Activated CD4-positive, alpha-beta memory T cell treated with anti-CD3 and anti-CD28 coated beads, Interleukin-2, amount 10 ng/mL, durations not matched to agents 7 days and 5 days (primary cell): ENCODE data around the gene ZNF618. TPM values are rescaled to one million over a fixed set of nuclear protein-coding genes. Genes with fewer than 3 reads are reported as not detected.
A peak's percentile ranks its signal among the peaks of the same experiment; 100 is the strongest.
"Not testable (repeated sequence)": the region's sequence is repeated elsewhere in the genome, so short reads cannot be mapped to it uniquely, and the experiment has no call there.

ENCODE experiments used
- CTCF ChIA-PET: fragments of 350-600 bp; sonication (Branson Sonifier 250); formaldehyde crosslinking; loops from one replicate; lab custom pipeline; 2021; ENCODE audit warnings: antibody characterized with exemption, inconsistent platforms; lab: Charles Lee
- POLR2A ChIA-PET: fragments of 350-600 bp; sonication (Branson Sonifier 250); formaldehyde crosslinking; loops from one replicate; lab custom pipeline; 2021; ENCODE audit warnings: antibody characterized with exemption; lab: Charles Lee
- DNase-seq: peaks from one replicate; pipeline ENCODE4 v3.0.0-alpha.2; 2020
- H3K27ac Mint-ChIP-seq: one replicate; pipeline ENCODE4 v1.8.0; 2021; ENCODE audit warnings: mild to moderate bottlenecking, mixed read lengths
- H3K27me3 Mint-ChIP-seq: one replicate; pipeline ENCODE4 v1.8.0; 2021; ENCODE audit warnings: mixed read lengths
- H3K36me3 Mint-ChIP-seq: one replicate; pipeline ENCODE4 v1.8.0; 2021; ENCODE audit warnings: low read depth, mixed read lengths
- H3K4me1 Mint-ChIP-seq: one replicate; pipeline ENCODE4 v1.8.0; 2021; ENCODE audit warnings: mixed read lengths
- H3K4me3 Mint-ChIP-seq: one replicate; pipeline ENCODE4 v1.8.0; 2021; ENCODE audit warnings: mild to moderate bottlenecking, mixed read lengths
- H3K9me3 Mint-ChIP-seq: one replicate; pipeline ENCODE4 v1.8.0; 2021; ENCODE audit warnings: mixed read lengths
- total RNA-seq, 2 experiments: library from RNA; stranded (reverse); gene quantifications; one replicate each; pipeline ENCODE4 v1.2.3, GENCODE V29; 2021

Gene ZNF618
- total RNA-seq, 2 experiments from 2014 or later = 0.15 to 0.25 TPM

DNA sequence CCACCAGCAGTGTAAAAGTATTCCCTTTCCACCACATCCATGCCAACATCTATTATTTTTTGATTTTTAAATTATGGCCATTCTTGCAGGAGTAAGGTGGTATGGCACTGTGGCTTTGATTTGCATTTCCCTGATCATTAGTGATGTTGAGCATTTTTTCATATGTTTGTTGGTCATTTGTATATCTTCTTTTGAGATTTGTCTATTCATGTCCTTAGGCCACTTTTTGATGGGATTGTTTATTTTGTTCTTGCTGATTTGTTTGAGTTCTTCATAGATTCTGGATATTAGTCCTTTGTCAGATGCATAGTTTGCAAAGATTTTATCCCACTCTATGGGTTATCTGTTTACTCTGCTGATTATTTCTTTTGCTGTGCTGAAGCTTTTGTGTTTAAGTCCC, 167.6 kb downstream of the ZNF618 start:
- H3K9me3 Mint-ChIP-seq, CTCF ChIA-PET, DNase-seq, H3K27ac Mint-ChIP-seq, H3K36me3 Mint-ChIP-seq, POLR2A ChIA-PET, H3K4me3 Mint-ChIP-seq, H3K27me3 Mint-ChIP-seq, H3K4me1 Mint-ChIP-seq: not testable (repeated sequence)

DNA sequence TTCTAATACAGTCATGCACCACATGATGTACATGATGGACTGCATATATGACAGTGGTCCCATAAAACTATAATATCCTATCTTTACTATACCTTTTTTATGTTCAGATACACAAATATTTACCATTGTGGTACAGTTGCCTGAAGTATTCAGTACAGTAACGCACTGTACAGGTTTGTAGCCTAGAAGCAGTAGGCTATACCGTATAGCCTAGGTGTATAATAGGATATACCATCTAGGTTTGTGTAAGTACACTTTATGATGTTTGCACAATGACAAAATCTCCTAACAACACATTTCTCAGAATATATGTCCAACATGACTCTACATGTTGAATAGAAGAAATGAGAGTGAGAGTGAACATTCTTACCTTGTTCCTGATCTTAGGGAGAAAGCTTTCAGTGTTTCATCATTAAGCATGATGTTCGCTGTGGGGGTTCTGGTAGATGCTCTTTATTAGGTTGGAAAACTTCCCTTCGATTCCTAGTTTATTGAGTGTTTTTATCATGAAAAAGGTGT, 170.2 kb downstream of the ZNF618 start:
- H3K4me1 Mint-ChIP-seq = no peaks in the 10 kb centered on the region
- H3K4me3 Mint-ChIP-seq = no peak overlapping the region
- peaks cover 9% of the 10 kb centered on the region for H3K27me3 Mint-ChIP-seq
- no peaks in the 10 kb centered on the region for H3K36me3 Mint-ChIP-seq
- H3K27ac Mint-ChIP-seq = no peak overlapping the region
- ChIA-PET POLR2A (no interaction called here), CTCF (interaction anchor here (0.5 kb wide), 1 partner anchor 560 kb away, joined by 4 read pairs; no protein-coding TSS in a partner anchor)
- no peaks in the 10 kb centered on the region for H3K9me3 Mint-ChIP-seq
- DNase-seq = no peak

GRCh38 chr9:114046875-114047274, 170.8 kb downstream of the ZNF618 start:
- H3K36me3 Mint-ChIP-seq = no peaks in the 10 kb centered on the region
- no peak overlapping the region for H3K27ac Mint-ChIP-seq
- H3K27me3 Mint-ChIP-seq = peaks cover 9% of the 10 kb centered on the region
- no peak overlapping the region for H3K4me3 Mint-ChIP-seq
- H3K4me1 Mint-ChIP-seq = no peaks in the 10 kb centered on the region
- DNase-seq = no peak
- no peaks in the 10 kb centered on the region for H3K9me3 Mint-ChIP-seq
- CTCF ChIA-PET = no interaction called here
- POLR2A ChIA-PET = no interaction called here

DNA sequence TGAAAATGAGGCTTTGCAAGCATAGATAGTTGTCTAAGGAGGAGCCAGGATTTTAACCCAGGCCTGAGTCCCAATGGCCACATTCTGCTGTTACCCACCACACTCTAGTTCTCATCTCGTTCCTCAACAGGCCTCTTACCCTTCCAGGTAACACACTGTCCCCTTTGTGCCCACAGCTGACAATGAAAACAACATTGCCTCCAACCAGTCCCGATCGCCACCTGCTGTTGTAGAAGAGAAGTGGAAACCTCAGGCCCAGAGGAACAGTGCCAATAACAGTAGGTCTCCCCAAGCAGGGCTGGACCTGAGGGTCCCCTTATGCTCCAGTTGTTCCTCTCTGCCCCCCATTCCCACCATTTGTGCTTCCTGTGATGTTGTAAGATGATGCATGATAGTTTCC, 171.6 kb downstream of the ZNF618 start:
- DNase-seq = no peak
- POLR2A ChIA-PET = no interaction called here
- Mint-ChIP-seq H3K36me3 (no peaks in the 10 kb centered on the region), H3K9me3 (no peaks in the 10 kb centered on the region), H3K4me1 (no peaks in the 10 kb centered on the region), H3K27ac (no peak overlapping the region), H3K27me3 (peaks cover 7% of the 10 kb centered on the region), H3K4me3 (no peak overlapping the region)
- CTCF ChIA-PET = no interaction called here

DNA sequence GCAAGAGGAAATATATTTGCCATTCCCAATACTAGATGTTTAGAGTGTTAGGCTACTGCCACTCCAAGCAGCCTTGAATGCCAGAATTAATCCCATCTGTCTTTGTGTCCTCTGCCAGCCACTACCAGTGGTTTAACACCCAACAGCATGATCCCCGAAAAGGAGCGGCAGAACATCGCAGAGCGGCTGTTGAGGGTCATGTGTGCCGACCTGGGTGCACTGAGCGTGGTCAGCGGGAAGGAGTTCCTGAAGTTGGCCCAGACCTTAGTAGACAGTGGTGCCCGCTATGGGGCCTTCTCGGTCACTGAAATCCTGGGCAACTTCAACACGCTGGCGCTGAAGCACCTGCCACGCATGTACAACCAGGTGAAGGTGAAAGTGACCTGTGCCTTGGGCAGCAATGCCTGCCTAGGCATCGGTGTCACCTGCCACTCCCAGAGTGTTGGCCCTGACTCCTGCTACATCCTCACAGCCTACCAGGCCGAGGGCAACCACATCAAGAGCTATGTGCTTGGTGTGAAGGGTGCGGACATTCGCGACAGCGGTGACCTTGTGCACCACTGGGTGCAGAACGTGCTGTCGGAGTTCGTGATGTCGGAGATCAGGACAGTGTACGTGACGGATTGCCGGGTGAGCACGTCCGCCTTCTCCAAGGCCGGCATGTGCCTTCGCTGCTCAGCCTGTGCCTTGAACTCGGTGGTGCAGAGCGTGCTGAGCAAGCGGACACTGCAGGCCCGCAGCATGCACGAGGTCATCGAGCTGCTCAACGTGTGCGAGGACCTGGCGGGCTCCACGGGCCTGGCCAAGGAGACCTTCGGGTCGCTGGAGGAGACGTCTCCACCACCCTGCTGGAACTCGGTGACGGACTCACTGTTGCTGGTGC, 172.7 kb downstream of the ZNF618 start:
- ChIA-PET POLR2A (no interaction called here), CTCF (no interaction called here)
- peaks cover 7% of the 10 kb centered on the region for H3K27me3 Mint-ChIP-seq
- H3K36me3 Mint-ChIP-seq = no peaks in the 10 kb centered on the region
- H3K27ac Mint-ChIP-seq = no peak overlapping the region
- H3K4me1 Mint-ChIP-seq = no peaks in the 10 kb centered on the region
- no peak for DNase-seq
- H3K9me3 Mint-ChIP-seq = no peaks in the 10 kb centered on the region
- no peak overlapping the region for H3K4me3 Mint-ChIP-seq

DNA sequence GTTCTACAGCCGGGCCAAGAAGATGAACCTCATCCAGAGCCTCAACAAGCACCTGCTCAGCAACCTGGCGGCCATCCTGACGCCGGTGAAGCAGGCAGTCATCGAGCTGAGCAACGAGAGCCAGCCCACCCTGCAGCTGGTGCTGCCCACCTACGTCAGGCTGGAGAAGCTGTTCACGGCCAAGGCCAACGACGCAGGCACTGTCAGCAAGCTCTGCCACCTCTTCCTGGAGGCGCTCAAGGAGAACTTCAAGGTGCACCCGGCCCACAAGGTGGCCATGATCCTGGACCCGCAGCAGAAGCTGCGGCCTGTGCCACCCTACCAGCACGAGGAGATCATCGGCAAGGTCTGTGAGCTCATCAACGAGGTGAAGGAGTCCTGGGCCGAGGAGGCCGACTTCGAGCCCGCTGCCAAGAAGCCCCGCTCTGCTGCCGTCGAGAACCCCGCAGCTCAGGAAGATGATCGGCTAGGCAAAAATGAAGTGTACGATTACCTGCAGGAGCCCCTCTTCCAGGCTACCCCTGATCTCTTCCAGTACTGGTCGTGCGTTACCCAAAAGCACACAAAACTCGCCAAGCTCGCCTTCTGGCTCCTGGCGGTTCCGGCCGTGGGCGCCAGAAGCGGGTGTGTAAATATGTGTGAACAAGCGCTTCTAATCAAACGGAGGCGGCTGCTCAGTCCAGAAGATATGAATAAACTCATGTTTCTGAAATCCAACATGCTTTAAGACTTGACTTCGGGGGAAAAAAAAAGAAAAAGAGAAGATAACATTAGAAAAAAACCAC, 173.5 kb downstream of the ZNF618 start:
- H3K27ac Mint-ChIP-seq = no peak overlapping the region
- no peak for DNase-seq
- H3K9me3 Mint-ChIP-seq = no peaks in the 10 kb centered on the region
- POLR2A ChIA-PET = no interaction called here
- H3K36me3 Mint-ChIP-seq = no peaks in the 10 kb centered on the region
- H3K27me3 Mint-ChIP-seq = peaks cover 7% of the 10 kb centered on the region
- CTCF ChIA-PET = no interaction called here
- no peak overlapping the region for H3K4me3 Mint-ChIP-seq
- no peaks in the 10 kb centered on the region for H3K4me1 Mint-ChIP-seq

- ChIA-PET CTCF (no interaction called here), POLR2A (no interaction called here)
- Mint-ChIP-seq H3K4me3 (no peak overlapping the region), H3K27me3 (peaks cover 5% of the 10 kb centered on the region), H3K9me3 (no peaks in the 10 kb centered on the region), H3K36me3 (no peaks in the 10 kb centered on the region), H3K27ac (no peak overlapping the region), H3K4me1 (no peaks in the 10 kb centered on the region)
- no peak for DNase-seq
Measured at GRCh38 chr9:114050226-114050568, 174.1 kb downstream of the ZNF618 start.

DNA sequence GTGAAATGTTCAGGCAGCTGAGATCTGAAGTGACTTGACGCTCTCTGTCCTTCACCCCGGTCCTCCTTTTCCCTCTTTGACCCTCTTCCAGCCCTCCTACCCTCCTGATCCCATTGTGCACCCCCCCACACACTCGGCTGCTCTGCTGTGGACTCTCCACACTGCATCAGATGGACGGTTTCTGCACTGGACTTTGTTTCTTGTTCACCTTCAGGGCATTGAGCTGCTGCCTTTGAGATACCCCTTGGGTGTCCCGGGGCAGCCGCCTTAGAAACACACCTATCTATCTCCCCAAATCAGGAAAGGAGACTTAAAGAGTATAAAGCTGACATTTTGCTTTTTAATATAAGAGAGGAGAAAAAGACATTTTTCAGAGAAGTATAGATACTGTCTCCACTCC, 174.5 kb downstream of the ZNF618 start:
- CTCF ChIA-PET = no interaction called here
- Mint-ChIP-seq H3K27ac (no peak overlapping the region), H3K36me3 (no peaks in the 10 kb centered on the region), H3K9me3 (no peaks in the 10 kb centered on the region), H3K27me3 (peaks cover 2% of the 10 kb centered on the region), H3K4me1 (no peaks in the 10 kb centered on the region), H3K4me3 (no peak overlapping the region)
- POLR2A ChIA-PET = no interaction called here
- DNase-seq = no peak

DNA sequence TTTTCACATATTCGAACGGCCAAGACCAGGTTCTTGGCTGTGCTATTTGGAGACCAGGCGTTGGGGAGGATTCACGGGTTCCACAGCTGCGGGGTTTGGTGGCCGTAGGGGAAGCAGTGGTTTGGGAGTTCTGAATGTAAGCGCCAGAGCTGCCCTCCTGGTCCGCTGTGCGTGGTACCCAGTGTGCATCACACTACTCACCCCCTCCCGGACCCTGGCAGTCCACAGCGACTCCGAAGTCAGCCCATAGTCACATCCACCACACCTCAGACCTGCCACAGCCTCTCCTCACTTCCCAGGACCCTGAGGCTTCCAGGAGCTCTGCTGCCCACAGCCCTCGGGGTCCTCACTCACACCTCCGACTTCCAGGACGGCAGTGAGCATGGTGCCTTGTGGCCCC, 175.2 kb downstream of the ZNF618 start:
- Mint-ChIP-seq H3K4me3 (no peak overlapping the region), H3K9me3 (no peaks in the 10 kb centered on the region), H3K27ac (no peak overlapping the region), H3K27me3 (no peaks in the 10 kb centered on the region), H3K4me1 (no peaks in the 10 kb centered on the region), H3K36me3 (no peaks in the 10 kb centered on the region)
- no peak for DNase-seq
- ChIA-PET CTCF (no interaction called here), POLR2A (no interaction called here)

DNA sequence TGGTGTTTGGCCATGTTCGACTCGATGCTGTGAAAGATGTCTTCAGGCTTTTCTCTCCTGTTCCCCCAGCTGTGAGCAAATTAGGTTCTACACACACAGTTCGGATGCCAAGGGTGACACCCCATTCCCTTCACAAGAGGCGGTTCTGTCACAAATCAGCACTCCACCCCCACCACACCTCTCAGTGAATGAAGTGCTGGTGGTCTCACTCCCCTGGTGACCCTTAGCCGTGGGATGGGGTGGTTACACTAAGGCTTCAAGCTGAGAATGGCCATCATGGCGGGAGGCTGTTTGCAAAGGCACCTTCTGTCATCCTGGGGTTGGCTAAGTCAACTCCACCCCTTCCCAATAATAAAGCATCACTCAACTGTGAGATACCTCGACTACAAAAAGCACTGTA, 175.6 kb downstream of the ZNF618 start:
- DNase-seq = peak; percentile 7
- no peaks in the 10 kb centered on the region for H3K36me3 Mint-ChIP-seq
- CTCF ChIA-PET = no interaction called here
- H3K27ac Mint-ChIP-seq = no peak overlapping the region
- POLR2A ChIA-PET = no interaction called here
- no peaks in the 10 kb centered on the region for H3K4me1 Mint-ChIP-seq
- H3K27me3 Mint-ChIP-seq = no peaks in the 10 kb centered on the region
- H3K9me3 Mint-ChIP-seq = no peaks in the 10 kb centered on the region
- no peak overlapping the region for H3K4me3 Mint-ChIP-seq

DNA sequence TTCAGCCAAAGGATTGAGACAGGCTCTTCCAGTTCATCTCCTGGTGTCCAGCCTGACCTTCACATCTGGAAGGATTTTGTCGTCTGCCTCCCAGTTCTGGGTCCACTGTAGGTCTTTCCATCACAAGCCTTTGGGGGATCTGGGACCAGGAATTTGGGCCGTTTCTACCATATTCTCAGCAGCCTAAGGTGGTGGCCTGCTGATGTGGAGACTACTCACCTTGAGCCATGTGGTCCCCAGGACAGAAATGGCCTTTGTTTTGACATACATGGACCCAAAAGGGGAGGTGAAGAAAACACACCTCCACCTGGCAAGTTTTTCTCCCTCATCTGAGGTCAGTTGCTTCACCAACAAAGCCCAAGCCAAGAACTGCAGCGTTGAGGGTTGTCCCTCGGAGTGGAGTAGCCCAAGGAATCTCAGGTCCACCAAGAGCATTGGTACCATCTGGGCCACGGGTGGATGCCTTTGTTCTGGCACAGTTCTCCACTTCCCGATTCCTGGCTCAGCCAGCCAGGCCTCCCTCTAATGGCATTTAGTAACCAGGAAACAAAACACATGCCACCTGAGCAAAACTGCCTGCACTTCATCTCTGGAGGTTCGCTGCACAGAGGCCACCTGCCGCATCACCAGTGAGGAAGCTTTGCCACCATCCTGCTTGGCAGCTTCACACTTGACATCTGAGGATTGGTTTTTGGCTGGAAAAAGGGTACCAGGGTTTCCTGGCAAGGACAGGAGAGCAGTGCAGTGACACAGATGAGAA, 177.3 kb downstream of the ZNF618 start:
- CTCF ChIA-PET = no interaction called here
- no peaks in the 10 kb centered on the region for H3K4me1 Mint-ChIP-seq
- peak; percentile 6 for DNase-seq
- no peaks in the 10 kb centered on the region for H3K36me3 Mint-ChIP-seq
- no peaks in the 10 kb centered on the region for H3K9me3 Mint-ChIP-seq
- H3K27ac Mint-ChIP-seq = no peak overlapping the region
- H3K4me3 Mint-ChIP-seq = no peak overlapping the region
- H3K27me3 Mint-ChIP-seq = no peaks in the 10 kb centered on the region
- POLR2A ChIA-PET = no interaction called here

DNA sequence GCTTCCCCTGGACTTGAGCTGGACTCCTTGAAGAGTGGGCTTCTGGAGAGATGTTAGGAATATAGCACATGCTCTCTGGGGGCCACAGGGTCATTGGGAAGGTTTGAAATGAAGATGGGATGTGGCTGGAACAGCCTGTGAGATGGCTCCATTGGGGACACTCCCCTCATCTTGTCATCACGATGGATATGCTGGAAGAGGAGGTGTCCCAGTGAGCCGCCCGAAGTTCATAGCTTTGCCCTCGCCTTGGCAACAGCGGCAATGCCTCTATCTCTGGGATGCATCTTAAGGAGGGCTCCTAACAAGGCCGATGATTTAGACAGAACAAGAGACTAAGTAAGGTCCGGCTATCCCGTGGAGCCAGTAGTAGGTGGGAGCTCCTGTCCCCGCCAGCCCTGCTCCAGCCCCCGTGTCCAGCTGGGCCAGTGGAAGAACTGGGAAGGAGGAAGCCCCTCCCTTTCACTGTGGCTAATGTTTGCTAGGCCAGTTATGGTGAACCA, 178.1 kb downstream of the ZNF618 start:
- no peak overlapping the region for H3K4me3 Mint-ChIP-seq
- ChIA-PET POLR2A (no interaction called here), CTCF (no interaction called here)
- H3K4me1 Mint-ChIP-seq = no peaks in the 10 kb centered on the region
- peak; percentile 9 for DNase-seq
- H3K36me3 Mint-ChIP-seq = no peaks in the 10 kb centered on the region
- H3K9me3 Mint-ChIP-seq = no peaks in the 10 kb centered on the region
- H3K27ac Mint-ChIP-seq = no peak overlapping the region
- H3K27me3 Mint-ChIP-seq = no peaks in the 10 kb centered on the region

GRCh38 chr9:114055061-114055460, 179.0 kb downstream of the ZNF618 start:
- POLR2A ChIA-PET = no interaction called here
- peak; percentile 5 for DNase-seq
- Mint-ChIP-seq H3K27me3 (no peaks in the 10 kb centered on the region), H3K4me1 (no peaks in the 10 kb centered on the region), H3K27ac (no peak overlapping the region), H3K4me3 (no peak overlapping the region), H3K9me3 (no peaks in the 10 kb centered on the region), H3K36me3 (no peaks in the 10 kb centered on the region)
- CTCF ChIA-PET = no interaction called here
